Skeletal muscle cell (primary cell): Measurements from ENCODE around the gene IQCM.

ENCODE experiments used
- DNase-seq: peaks from one replicate; pipeline ENCODE4 v3.0.0-alpha.2; 2010; ENCODE audit warnings: low read depth
- H3K4me3 ChIP-seq: 2 replicates; pipeline ENCODE4 v1.5.1; 2011; ENCODE audit warnings: low read depth, mild to moderate bottlenecking, control low read depth, low read length, moderate library complexity

The IQCM gene

GRCh38 chr4:149815743-149816142 is at the start of gene IQCM:
IQCM (minus strand) TSS chr4:149815843; CDS start chr4:149742691, 73,152 bp downstream.
- H3K4me3 ChIP-seq, result no peak within 1 kb of the TSS
- DNase-seq, result no peak

GRCh38 chr4:149857446-149857845 is 41.8 kb upstream of the IQCM start:
- no peak for DNase-seq
- H3K4me3 ChIP-seq, result no peak overlapping the region

- no peak for DNase-seq
- no peak overlapping the region for H3K4me3 ChIP-seq
Measured at GRCh38 chr4:149845743-149846142, 30.1 kb upstream of the IQCM start.

- no peak overlapping the region for H3K4me3 ChIP-seq
- no peak for DNase-seq
Measured at GRCh38 chr4:149841686-149842085, 26.0 kb upstream of the IQCM start.

- H3K4me3 ChIP-seq, result no peak overlapping the region
- no peak for DNase-seq
Measured at GRCh38 chr4:149838036-149838435, 22.4 kb upstream of the IQCM start.

GRCh38 chr4:149836546-149836945 is 20.9 kb upstream of the IQCM start:
- no peak overlapping the region for H3K4me3 ChIP-seq
- DNase-seq, result peak; percentile 21

- H3K4me3 ChIP-seq, result no peak overlapping the region
- DNase-seq, result no peak
Measured at GRCh38 chr4:149835280-149835679, 19.6 kb upstream of the IQCM start.

GRCh38 chr4:149831656-149832208 is 16.1 kb upstream of the IQCM start:
- no peak for DNase-seq
- H3K4me3 ChIP-seq, result no peak overlapping the region

GRCh38 chr4:149830823-149831222 is 15.2 kb upstream of the IQCM start:
- H3K4me3 ChIP-seq, result no peak overlapping the region
- no peak for DNase-seq

- H3K4me3 ChIP-seq, result no peak overlapping the region
- no peak for DNase-seq
Measured at GRCh38 chr4:149825336-149825735, 9.7 kb upstream of the IQCM start.

GRCh38 chr4:149823769-149824221 is 8.2 kb upstream of the IQCM start:
- peak; percentile 46 for DNase-seq
- H3K4me3 ChIP-seq, result no peak overlapping the region

GRCh38 chr4:149801416-149801815 is 14.2 kb downstream of the IQCM start:
- no peak for DNase-seq
- H3K4me3 ChIP-seq, result no peak overlapping the region

- no peak for DNase-seq
- H3K4me3 ChIP-seq, result no peak overlapping the region
Measured at GRCh38 chr4:149799546-149799945, 16.1 kb downstream of the IQCM start.

GRCh38 chr4:149796381-149796780 is 19.3 kb downstream of the IQCM start:
- DNase-seq, result no peak

GRCh38 chr4:149795256-149795655 is 20.4 kb downstream of the IQCM start:
- DNase-seq, result no peak
- H3K4me3 ChIP-seq, result no peak overlapping the region

More at GRCh38 chr4:149796381-149796780, 19.3 kb downstream of the IQCM start:
- no peak overlapping the region for H3K4me3 ChIP-seq

- no peak for DNase-seq
Measured at GRCh38 chr4:149794352-149794751, 21.3 kb downstream of the IQCM start.

GRCh38 chr4:149793459-149793858 is 22.2 kb downstream of the IQCM start:
- DNase-seq, result no peak
- H3K4me3 ChIP-seq, result no peak overlapping the region

More at GRCh38 chr4:149794352-149794751, 21.3 kb downstream of the IQCM start:
- no peak overlapping the region for H3K4me3 ChIP-seq

GRCh38 chr4:149791851-149792250 is 23.8 kb downstream of the IQCM start:
- DNase-seq, result no peak
- no peak overlapping the region for H3K4me3 ChIP-seq

GRCh38 chr4:149790172-149790907 is 25.3 kb downstream of the IQCM start:
- no peak overlapping the region for H3K4me3 ChIP-seq
- peak; percentile 39 for DNase-seq

- no peak overlapping the region for H3K4me3 ChIP-seq
- no peak for DNase-seq
Measured at GRCh38 chr4:149788300-149788699, 27.3 kb downstream of the IQCM start.
